Measurements from ENCODE around the gene USP31.

USP31 gene

DNA sequence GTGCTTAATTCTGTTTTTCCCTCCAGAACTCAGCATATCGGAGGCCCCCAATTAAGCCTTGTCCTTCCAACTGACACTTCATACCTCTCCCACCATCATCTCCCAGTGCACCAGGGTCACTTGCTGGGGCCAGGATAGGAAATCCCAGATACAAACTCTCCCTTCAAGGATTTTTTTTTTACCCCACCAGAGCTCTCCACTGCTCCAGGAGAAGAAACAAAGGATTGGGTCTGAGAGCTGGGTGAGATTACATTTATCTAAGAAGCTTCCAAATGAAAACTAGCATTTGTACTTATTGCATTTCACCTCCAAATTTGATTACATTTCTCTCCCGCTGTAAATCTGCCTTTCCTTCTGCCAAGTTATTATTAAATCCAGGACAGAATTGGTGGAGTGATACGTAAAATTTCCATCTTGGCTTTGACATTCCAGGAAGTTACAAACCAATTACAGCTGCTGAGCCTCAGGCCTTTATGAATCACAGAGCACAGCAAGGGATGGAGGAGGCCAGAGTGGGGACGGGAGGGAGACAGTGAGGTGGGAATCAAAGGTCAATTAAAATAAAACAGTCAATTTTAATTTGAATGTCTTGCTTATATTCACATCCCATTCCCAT lies 123.5 kb downstream of the USP31 start:
- FAIRE-seq (no peak), DNase-seq (ENCODE audit: insufficient read length, low spot score) (no peak)
- TF ChIP-seq, protein P1, sequence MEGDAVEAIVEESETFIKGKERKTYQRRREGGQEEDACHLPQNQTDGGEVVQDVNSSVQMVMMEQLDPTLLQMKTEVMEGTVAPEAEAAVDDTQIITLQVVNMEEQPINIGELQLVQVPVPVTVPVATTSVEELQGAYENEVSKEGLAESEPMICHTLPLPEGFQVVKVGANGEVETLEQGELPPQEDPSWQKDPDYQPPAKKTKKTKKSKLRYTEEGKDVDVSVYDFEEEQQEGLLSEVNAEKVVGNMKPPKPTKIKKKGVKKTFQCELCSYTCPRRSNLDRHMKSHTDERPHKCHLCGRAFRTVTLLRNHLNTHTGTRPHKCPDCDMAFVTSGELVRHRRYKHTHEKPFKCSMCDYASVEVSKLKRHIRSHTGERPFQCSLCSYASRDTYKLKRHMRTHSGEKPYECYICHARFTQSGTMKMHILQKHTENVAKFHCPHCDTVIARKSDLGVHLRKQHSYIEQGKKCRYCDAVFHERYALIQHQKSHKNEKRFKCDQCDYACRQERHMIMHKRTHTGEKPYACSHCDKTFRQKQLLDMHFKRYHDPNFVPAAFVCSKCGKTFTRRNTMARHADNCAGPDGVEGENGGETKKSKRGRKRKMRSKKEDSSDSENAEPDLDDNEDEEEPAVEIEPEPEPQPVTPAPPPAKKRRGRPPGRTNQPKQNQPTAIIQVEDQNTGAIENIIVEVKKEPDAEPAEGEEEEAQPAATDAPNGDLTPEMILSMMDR (IDR thresholded peaks at IDR 0.05; ENCODE audit: insufficient read depth, missing control alignments), result no peak

DNA sequence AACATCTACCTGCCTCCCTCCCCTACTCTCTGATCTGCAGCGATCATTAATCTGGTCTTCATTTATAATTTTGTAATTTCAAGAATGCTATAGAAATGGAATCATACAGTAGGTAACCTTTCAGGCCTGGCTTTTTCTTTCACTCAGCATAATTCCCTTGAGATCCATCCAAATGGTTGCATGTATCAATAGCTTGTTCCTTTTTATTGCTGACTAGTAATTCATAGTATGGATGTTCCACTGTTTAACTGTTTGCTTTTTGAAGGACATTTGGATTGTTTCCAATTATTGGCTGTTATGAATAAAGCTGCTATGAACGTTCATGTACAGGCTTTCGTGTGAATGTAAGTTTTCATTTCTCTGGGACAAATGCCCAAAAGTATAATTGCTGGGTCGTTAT lies 125.2 kb downstream of the USP31 start:
- DNase-seq (ENCODE audit: insufficient read length, low spot score), result no peak
- no peak for FAIRE-seq
- TF ChIP-seq, protein P1 (IDR thresholded peaks at IDR 0.05; ENCODE audit: insufficient read depth, missing control alignments), result no peak

DNA sequence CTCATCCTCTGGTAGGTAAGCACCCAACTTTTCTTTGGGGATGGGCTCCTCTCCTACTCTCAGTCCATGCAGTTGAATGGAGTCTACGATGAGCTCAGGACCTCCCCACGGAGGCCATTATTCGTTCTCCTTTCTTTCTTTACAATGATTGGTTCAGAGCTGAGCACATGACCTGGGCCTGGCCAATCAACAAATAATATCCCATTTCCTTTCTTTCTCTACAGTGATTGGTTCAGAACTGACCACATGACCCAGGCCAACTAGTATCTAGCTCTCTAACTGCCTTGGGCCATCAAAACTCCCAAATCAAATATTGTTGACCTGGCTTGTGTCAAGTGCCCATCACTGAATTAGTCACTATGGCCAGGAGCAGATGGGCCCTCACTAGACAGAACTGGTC lies 129.2 kb downstream of the USP31 start:
- DNase-seq (ENCODE audit: insufficient read length, low spot score) (no peak), FAIRE-seq (no peak)
- TF ChIP-seq, protein P1 (IDR thresholded peaks at IDR 0.05; ENCODE audit: insufficient read depth, missing control alignments), result no peak

DNA sequence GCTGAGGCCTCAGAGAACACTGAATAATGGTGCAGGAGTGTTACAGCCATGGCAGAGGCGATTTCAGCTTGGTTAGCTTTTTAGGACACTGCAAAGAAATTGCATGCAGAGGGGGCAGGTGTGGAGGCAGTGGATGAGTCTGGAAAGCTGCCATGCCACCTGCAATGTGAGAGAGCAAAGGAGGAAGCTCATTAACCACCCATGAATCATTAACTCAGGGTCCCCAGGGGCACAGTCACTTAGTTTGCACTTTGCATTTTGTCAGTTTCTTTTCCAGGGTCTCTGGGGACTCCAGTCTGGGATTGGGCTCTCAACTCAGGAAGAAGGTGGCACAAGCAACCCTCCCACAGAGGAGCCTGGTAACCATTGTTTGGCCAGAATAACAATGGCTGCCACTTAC lies 132.9 kb downstream of the USP31 start:
- FAIRE-seq (no peak), DNase-seq (ENCODE audit: insufficient read length, low spot score) (no peak)
- TF ChIP-seq, protein P1 (IDR thresholded peaks at IDR 0.05; ENCODE audit: insufficient read depth, missing control alignments), result no peak

DNA sequence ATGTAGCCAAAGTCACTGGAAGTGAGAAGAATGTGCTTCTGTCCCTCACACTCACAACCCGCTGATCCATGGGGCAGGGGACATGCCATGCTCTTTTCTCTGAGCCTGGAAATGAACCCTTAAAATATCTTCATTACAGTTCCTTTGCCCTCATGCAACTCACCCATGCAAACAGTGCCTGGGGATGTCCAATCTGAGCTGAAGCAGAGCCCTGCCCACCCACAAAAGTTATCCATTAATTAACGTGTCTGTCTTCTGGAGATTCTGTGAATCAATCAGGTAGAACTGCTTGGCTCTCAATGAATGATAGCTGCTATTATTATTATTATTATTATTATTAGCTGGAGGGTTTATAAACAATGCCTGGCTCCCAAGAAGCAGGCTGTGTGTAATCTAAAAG lies 133.7 kb downstream of the USP31 start:
- TF ChIP-seq, protein P1 (IDR thresholded peaks at IDR 0.05; ENCODE audit: insufficient read depth, missing control alignments), result no peak
- DNase-seq (ENCODE audit: insufficient read length, low spot score) (no peak), FAIRE-seq (no peak)

DNA sequence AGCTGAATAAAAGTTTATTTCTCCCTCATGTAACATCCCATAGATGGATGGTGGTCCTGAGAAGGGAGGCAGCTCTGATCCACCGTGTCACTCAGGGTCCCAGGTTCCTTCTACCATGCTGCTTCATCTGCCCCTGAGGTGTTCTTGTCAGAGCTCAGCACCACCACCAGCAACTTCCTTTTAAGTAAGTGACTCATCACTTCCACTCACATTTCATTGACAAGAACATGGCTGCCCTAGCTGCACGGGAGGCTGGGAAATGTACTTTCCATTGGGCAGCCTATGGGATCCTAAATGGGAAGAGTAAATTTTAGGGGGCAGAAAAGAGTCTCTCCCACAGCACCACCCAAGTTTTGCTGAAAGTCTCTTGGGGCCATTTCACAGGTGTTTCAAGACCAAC lies 134.7 kb downstream of the USP31 start:
- TF ChIP-seq, protein P1 (IDR thresholded peaks at IDR 0.05; ENCODE audit: insufficient read depth, missing control alignments), result no peak
- no peak for DNase-seq (ENCODE audit: insufficient read length, low spot score)
- FAIRE-seq, result no peak
